ENCODE results near the gene RASAL2. TPM values are rescaled to one million over a fixed set of nuclear protein-coding genes. Genes with fewer than 3 reads are reported as not detected.

Gene RASAL2
- total and polyA plus RNA-seq, 2 experiments from 2014 or later: 16.0 to 42.2 TPM

- no peaks in the 10 kb centered on the region for H3K79me2 ChIP-seq (replicated peaks; ENCODE audit: insufficient read depth)
- TF ChIP-seq EZH2 (IDR thresholded peaks at IDR 0.05; ENCODE audit: low read depth, unreplicated experiment): no peak
- no peak for TF ChIP-seq STAT1 (IDR thresholded peaks at IDR 0.05; ENCODE audit: unreplicated experiment)
- TF ChIP-seq CTCF (conservative IDR thresholded peaks at IDR 0.05; ENCODE audit: low read depth in 2 of 2): no peak
- TF ChIP-seq EZH2phosphoT487 (IDR thresholded peaks at IDR 0.05; ENCODE audit: unreplicated experiment): no peak
- TF ChIP-seq, protein P1, sequence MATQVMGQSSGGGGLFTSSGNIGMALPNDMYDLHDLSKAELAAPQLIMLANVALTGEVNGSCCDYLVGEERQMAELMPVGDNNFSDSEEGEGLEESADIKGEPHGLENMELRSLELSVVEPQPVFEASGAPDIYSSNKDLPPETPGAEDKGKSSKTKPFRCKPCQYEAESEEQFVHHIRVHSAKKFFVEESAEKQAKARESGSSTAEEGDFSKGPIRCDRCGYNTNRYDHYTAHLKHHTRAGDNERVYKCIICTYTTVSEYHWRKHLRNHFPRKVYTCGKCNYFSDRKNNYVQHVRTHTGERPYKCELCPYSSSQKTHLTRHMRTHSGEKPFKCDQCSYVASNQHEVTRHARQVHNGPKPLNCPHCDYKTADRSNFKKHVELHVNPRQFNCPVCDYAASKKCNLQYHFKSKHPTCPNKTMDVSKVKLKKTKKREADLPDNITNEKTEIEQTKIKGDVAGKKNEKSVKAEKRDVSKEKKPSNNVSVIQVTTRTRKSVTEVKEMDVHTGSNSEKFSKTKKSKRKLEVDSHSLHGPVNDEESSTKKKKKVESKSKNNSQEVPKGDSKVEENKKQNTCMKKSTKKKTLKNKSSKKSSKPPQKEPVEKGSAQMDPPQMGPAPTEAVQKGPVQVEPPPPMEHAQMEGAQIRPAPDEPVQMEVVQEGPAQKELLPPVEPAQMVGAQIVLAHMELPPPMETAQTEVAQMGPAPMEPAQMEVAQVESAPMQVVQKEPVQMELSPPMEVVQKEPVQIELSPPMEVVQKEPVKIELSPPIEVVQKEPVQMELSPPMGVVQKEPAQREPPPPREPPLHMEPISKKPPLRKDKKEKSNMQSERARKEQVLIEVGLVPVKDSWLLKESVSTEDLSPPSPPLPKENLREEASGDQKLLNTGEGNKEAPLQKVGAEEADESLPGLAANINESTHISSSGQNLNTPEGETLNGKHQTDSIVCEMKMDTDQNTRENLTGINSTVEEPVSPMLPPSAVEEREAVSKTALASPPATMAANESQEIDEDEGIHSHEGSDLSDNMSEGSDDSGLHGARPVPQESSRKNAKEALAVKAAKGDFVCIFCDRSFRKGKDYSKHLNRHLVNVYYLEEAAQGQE (IDR thresholded peaks at IDR 0.05; ENCODE audit: unreplicated experiment): no peak
- no peak for TF ChIP-seq POLR2AphosphoS5 (IDR thresholded peaks at IDR 0.05; ENCODE audit: low read depth)
- TF ChIP-seq ZNF331 (CRISPR knock-in tag; IDR thresholded peaks at IDR 0.05; ENCODE audit: low read depth): no peak
- TF ChIP-seq ZNF462 (CRISPR knock-in tag; IDR thresholded peaks at IDR 0.05): no peak
- no peaks in the 10 kb centered on the region; the same call in 1 of the 2 replicates for H3F3A ChIP-seq (replicated peaks; ENCODE audit: low read depth)
- Mint-ChIP-seq H3K4me1 (peaks cover 16% of the 10 kb centered on the region), H3K27ac (no peak within 1 kb of the TSS), H3K36me3 (ENCODE audit: low read depth) (no peaks in the 10 kb centered on the region), H3K9me3 (no peaks in the 10 kb centered on the region; the same call in 1 of the 3 replicates), H3K4me3 (no peak within 1 kb of the TSS), H3K27me3 (ENCODE audit: insufficient read depth, low read depth, poor library complexity) (peaks cover 2% of the 10 kb centered on the region)
- no peaks in the 10 kb centered on the region; the same call in 1 of the 2 replicates for H3K9me2 ChIP-seq (ENCODE audit: insufficient read depth)
- no peak for DNase-seq (ENCODE audit: low spot score)
- no peaks in the 10 kb centered on the region for H4K20me1 ChIP-seq (replicated peaks; ENCODE audit: insufficient read depth)
- H3K27me3 ChIP-seq (ENCODE audit: insufficient read depth): no peaks in the 10 kb centered on the region
- no peak within 1 kb of the TSS for H3K4me3 ChIP-seq
- H3K4me1 ChIP-seq (ENCODE audit: insufficient read depth): no peaks in the 10 kb centered on the region; the same call in 1 of the 2 replicates
- no peak for ATAC-seq
- H2AFZ ChIP-seq: 0 out of 2 replicates have a peak within 1 kb of the TSS, but pooled peaks have one; percentile 38
- H3K4me2 ChIP-seq: no peak within 1 kb of the TSS
- no peaks in the 10 kb centered on the region for H3K36me3 ChIP-seq (ENCODE audit: insufficient read depth)
- H3K27ac ChIP-seq (ENCODE audit: low read depth): no peak within 1 kb of the TSS
Measured at GRCh38 chr1:178496410-178497135, 402.7 kb downstream of the RASAL2 start, which contains the start of gene CLEC20A. TSS of gene CLEC20A (minus strand) at chr1:178496964. CDS start at chr1:178496939, 25 bp downstream.

All from GM23338 (cell line).